ENCODE data around the gene ITGAD. TPM values are rescaled to one million over a fixed set of nuclear protein-coding genes. Genes with fewer than 3 reads are reported as not detected.

ITGAD gene
- total and polyA plus RNA-seq, 2 of the 13 experiments (the other 11 are each of a cell fraction or from before 2014, with no cell fraction given): not detected

DNA sequence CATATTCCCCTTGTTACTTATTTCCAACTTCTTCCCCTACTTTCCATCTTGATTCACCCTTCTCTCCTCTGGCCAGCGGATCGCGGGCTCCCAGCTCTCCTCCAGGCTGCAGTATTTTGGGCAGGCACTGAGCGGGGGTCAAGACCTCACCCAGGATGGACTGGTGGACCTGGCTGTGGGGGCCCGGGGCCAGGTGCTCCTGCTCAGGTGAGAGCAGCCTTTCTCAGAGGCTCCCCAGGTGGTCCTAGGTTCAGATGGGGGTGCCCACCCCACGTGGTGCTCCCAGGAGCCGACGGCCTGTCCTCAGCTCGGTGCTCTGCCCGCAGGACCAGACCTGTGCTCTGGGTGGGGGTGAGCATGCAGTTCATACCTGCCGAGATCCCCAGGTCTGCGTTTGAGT, 22.1 kb upstream of the ITGAD start:
- peaks cover 0 to 19% of the 10 kb centered on the region in 2 experiments; a peak in 2 of 5 replicates for H3K27me3 ChIP-seq (ENCODE audit: control insufficient read depth in 1 of 2, insufficient read depth in 2 of 2, low read length in 2 of 2)
- H3K36me3 ChIP-seq (replicated peaks in 1 of 2; ENCODE audit: control insufficient read depth in 1 of 2, insufficient read depth in 2 of 2, low read length in 2 of 2): no peaks in the 10 kb centered on the region
- DNase-seq (ENCODE audit: low spot score): no peak
- peak; percentile 8 for ATAC-seq
- TF ChIP-seq, protein P1, sequence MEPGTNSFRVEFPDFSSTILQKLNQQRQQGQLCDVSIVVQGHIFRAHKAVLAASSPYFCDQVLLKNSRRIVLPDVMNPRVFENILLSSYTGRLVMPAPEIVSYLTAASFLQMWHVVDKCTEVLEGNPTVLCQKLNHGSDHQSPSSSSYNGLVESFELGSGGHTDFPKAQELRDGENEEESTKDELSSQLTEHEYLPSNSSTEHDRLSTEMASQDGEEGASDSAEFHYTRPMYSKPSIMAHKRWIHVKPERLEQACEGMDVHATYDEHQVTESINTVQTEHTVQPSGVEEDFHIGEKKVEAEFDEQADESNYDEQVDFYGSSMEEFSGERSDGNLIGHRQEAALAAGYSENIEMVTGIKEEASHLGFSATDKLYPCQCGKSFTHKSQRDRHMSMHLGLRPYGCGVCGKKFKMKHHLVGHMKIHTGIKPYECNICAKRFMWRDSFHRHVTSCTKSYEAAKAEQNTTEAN (CRISPR knock-in tag; conservative IDR thresholded peaks at IDR 0.05): no peak
- TF ChIP-seq CHCHD3 (CRISPR knock-in tag; IDR thresholded peaks at IDR 0.05): peak; percentile 8; the same call in 1 of the 2 replicates
- H3K27ac ChIP-seq (ENCODE audit: extremely low read length, insufficient read depth, low read length): no peak overlapping the region
- H3K9me3 ChIP-seq (ENCODE audit: low read length): 0 out of 2 replicates have a peak, but pooled peaks cover 4% of the 10 kb centered on the region
- WGBS (ENCODE audit: low lambda C conversion rate): 64% methylated on average over 6 of the region's 12 CpGs
- in situ Hi-C loops (cut with HindIII; ENCODE audit: extremely low pct_ligation_motif_present, low pct_unique_long_range_greater_than_20kb): no loop called here
- H3K4me3 ChIP-seq (replicated peaks in 1 of 3; ENCODE audit: insufficient read depth in 1 of 3, low read depth in 2 of 3, low read length in 3 of 3): peak overlapping the region in 1 of 3 experiments; percentile 45; a peak in 1 of 6 replicates
- H2AFZ ChIP-seq (ENCODE audit: low read length): peak overlapping the region; percentile 64
- no peak overlapping the region for H3K4me2 ChIP-seq (ENCODE audit: low read depth, low read length)
- intact Hi-C loops (cut with micrococcal nuclease; ENCODE audit: unreplicated experiment): no loop called here
- H3K79me2 ChIP-seq (ENCODE audit: insufficient read depth, low read length): no peaks in the 10 kb centered on the region
- H3K4me1 ChIP-seq (ENCODE audit: insufficient read depth, low read length): peaks cover 17% of the 10 kb centered on the region
- no peak for FAIRE-seq
- ChIA-PET POLR2A (no interaction called here), CTCF (ENCODE audit: low intra/inter-chr PET ratio, low total read pairs) (no interaction called here)
- no peaks in the 10 kb centered on the region for H4K20me1 ChIP-seq (ENCODE audit: insufficient read depth, low read length)
- BruUV-seq (replicated peaks): no TSS peak
- H3K9ac ChIP-seq (ENCODE audit: insufficient read depth, low read depth, low read length): no peak overlapping the region

- DNase-seq (ENCODE audit: low spot score) (peak; percentile 53), ATAC-seq (peak; percentile 91), FAIRE-seq (no peak)
- peak overlapping the region; percentile 64 for H2AFZ ChIP-seq (ENCODE audit: low read length)
- H3K9me3 ChIP-seq (ENCODE audit: low read length): 0 out of 2 replicates have a peak, but pooled peaks cover 4% of the 10 kb centered on the region
- 0 out of 2 replicates have a peak overlapping the region, but pooled peaks have one; percentile 11 for H3K9ac ChIP-seq (ENCODE audit: insufficient read depth, low read depth, low read length)
- in situ Hi-C loops (cut with HindIII; ENCODE audit: extremely low pct_ligation_motif_present, low pct_unique_long_range_greater_than_20kb) (no loop called here), intact Hi-C loops (cut with micrococcal nuclease; ENCODE audit: unreplicated experiment) (no loop called here)
- ChIA-PET CTCF (ENCODE audit: low intra/inter-chr PET ratio, low total read pairs) (no interaction called here), POLR2A (no interaction called here)
- H3K79me2 ChIP-seq (ENCODE audit: insufficient read depth, low read length): no peaks in the 10 kb centered on the region
- 44% methylated on average over 33 of the region's 42 CpGs for WGBS (ENCODE audit: low lambda C conversion rate)
- H3K27me3 ChIP-seq (ENCODE audit: control insufficient read depth in 1 of 2, insufficient read depth in 2 of 2, low read length in 2 of 2): peaks cover 0 to 23% of the 10 kb centered on the region in 2 experiments; a peak in 2 of 5 replicates
- peaks cover 17% of the 10 kb centered on the region for H3K4me1 ChIP-seq (ENCODE audit: insufficient read depth, low read length)
- no peaks in the 10 kb centered on the region for H3K36me3 ChIP-seq (replicated peaks in 1 of 2; ENCODE audit: control insufficient read depth in 1 of 2, insufficient read depth in 2 of 2, low read length in 2 of 2)
- peak overlapping the region; percentile 66 for H3K4me2 ChIP-seq (ENCODE audit: low read depth, low read length)
- H3K4me3 ChIP-seq (replicated peaks in 1 of 3; ENCODE audit: insufficient read depth in 1 of 3, low read depth in 2 of 3, low read length in 3 of 3): peak overlapping the region in 2 of 3 experiments; percentile 31 to 45; a peak in 3 of 6 replicates
- no peaks in the 10 kb centered on the region for H4K20me1 ChIP-seq (ENCODE audit: insufficient read depth, low read length)
- no peak overlapping the region for H3K27ac ChIP-seq (ENCODE audit: extremely low read length, insufficient read depth, low read length)
- no TSS peak for BruUV-seq (replicated peaks)
- TF ChIP-seq PAF1 (CRISPR knock-in tag; IDR thresholded peaks at IDR 0.05): no peak
- TF ChIP-seq TBX3 (IDR thresholded peaks at IDR 0.05; ENCODE audit: borderline replicate concordance): no peak
- no peak for TF ChIP-seq HOXD1 (CRISPR knock-in tag; IDR thresholded peaks at IDR 0.05)
- no peak for TF ChIP-seq ZNF232 (CRISPR knock-in tag; IDR thresholded peaks at IDR 0.05; ENCODE audit: borderline replicate concordance)
- no peak for TF ChIP-seq ARID2 (CRISPR knock-in tag; IDR thresholded peaks at IDR 0.05; ENCODE audit: borderline replicate concordance)
- no peak for TF ChIP-seq ZNF615 (CRISPR knock-in tag; IDR thresholded peaks at IDR 0.05; ENCODE audit: borderline replicate concordance)
- TF ChIP-seq NKX3-1 (CRISPR knock-in tag; IDR thresholded peaks at IDR 0.05): no peak
- no peak for TF ChIP-seq ZFP37 (CRISPR knock-in tag; IDR thresholded peaks at IDR 0.05; ENCODE audit: borderline replicate concordance)
- TF ChIP-seq MAZ (IDR thresholded peaks at IDR 0.05; ENCODE audit: borderline replicate concordance, low read depth, low read length): no peak
- no peak for TF ChIP-seq MAZ (CRISPR knock-in tag; IDR thresholded peaks at IDR 0.05; ENCODE audit: low read depth)
- TF ChIP-seq PATZ1 (CRISPR knock-in tag; IDR thresholded peaks at IDR 0.05): no peak
- peak; percentile 29; the same call in 1 of the 2 replicates for TF ChIP-seq BHLHE40 (IDR thresholded peaks at IDR 0.05; ENCODE audit: low read length)
Measured at GRCh38 chr16:31371619-31372484, 21.3 kb upstream of the ITGAD start.

Data from HepG2 (cell line).